Endodermal cell (in vitro differentiated cells): ENCODE results near the gene MYOC. TPM values are rescaled to one million over a fixed set of nuclear protein-coding genes. Genes with fewer than 3 reads are reported as not detected.
A peak's percentile ranks its signal among the peaks of the same experiment; 100 is the strongest.

Experiments used
- DNase-seq: peaks from one replicate; pipeline ENCODE4 v3.0.0-alpha.2; 2017
- H3K27ac ChIP-seq: 2 replicates; pipeline ENCODE4 v1.5.1; 2013; ENCODE audit warnings: mild to moderate bottlenecking, low read depth, low read length, moderate library complexity
- H3K27me3 ChIP-seq: 2 replicates; pipeline ENCODE4 v1.6.1; 2013; ENCODE audit warnings: mild to moderate bottlenecking, low read length, moderate library complexity; ENCODE audit not compliant: insufficient read depth, control insufficient read depth, poor library complexity, severe bottlenecking
- H3K36me3 ChIP-seq: 2 replicates; pipeline ENCODE4 v1.7.0; 2013; ENCODE audit warnings: mild to moderate bottlenecking, low read length, moderate library complexity; ENCODE audit not compliant: control insufficient read depth, insufficient read depth
- H3K4me1 ChIP-seq: one replicate; pipeline ENCODE4 v1.7.0; 2013; ENCODE audit warnings: low read length; ENCODE audit not compliant: control insufficient read depth, insufficient read depth
- H3K4me3 ChIP-seq: 2 replicates; pipeline ENCODE4 v1.5.1; 2013; ENCODE audit warnings: mild to moderate bottlenecking, low read length, moderate library complexity
- H3K9ac ChIP-seq: 2 replicates; pipeline ENCODE4 v1.6.1; 2013; ENCODE audit warnings: mild to moderate bottlenecking, low read length, moderate library complexity; ENCODE audit not compliant: poor library complexity, severe bottlenecking; ENCODE audit errors: extremely low read depth
- H3K9me3 ChIP-seq: 2 replicates; pipeline ENCODE4 v1.6.1; 2013; ENCODE audit warnings: mild to moderate bottlenecking, low read length, moderate library complexity; ENCODE audit not compliant: control insufficient read depth
- H3K27ac Mint-ChIP-seq: 2 replicates; pipeline ENCODE4 v1.8.0; 2020; ENCODE audit warnings: mixed read lengths
- H3K27me3 Mint-ChIP-seq: 2 replicates; pipeline ENCODE4 v1.8.0; 2021; ENCODE audit warnings: mild to moderate bottlenecking, mixed read lengths; ENCODE audit not compliant: insufficient read depth
- H3K36me3 Mint-ChIP-seq: 2 replicates; pipeline ENCODE4 v1.8.0; 2020; ENCODE audit warnings: low read depth, mixed read lengths
- H3K4me1 Mint-ChIP-seq: 2 replicates; pipeline ENCODE4 v1.8.0; 2020; ENCODE audit warnings: mixed read lengths
- H3K4me3 Mint-ChIP-seq: 2 replicates; pipeline ENCODE4 v1.8.0; 2020; ENCODE audit warnings: mild to moderate bottlenecking, moderate library complexity, mixed read lengths
- H3K9me3 Mint-ChIP-seq: 2 replicates; pipeline ENCODE4 v1.8.0; 2020; ENCODE audit warnings: mild to moderate bottlenecking, mixed read lengths
- WGBS, 2 experiments: methylation state at CpG; one replicate each; pipeline versions ENCODE4 v1.1.5 to v1.1.7; 2013; ENCODE audit warnings: missing lambda C conversion rate in 2 of 2, mixed read lengths in 1 of 2; ENCODE audit not compliant: insufficient coverage in 1 of 2, insufficient read length in 1 of 2; 5-methylcytosine and 5-hydroxymethylcytosine counted together
- total RNA-seq, 2 donors: library from RNA; stranded (reverse); fragmentation: NEBNext Ultra II Directional in 1 of 2; extraction: Animal tissue kit (Norgen Biotek cat#: 25700) in 1 of 2; gene quantifications; 2 replicates in 1 of 2; 3 replicates in 1 of 2; pipeline ENCODE4 v1.2.1, GENCODE V29; 2021
- TF ChIP-seq, protein P1 (sequence below): fragments of 200-600 bp; sonication (generic); conservative IDR thresholded peaks from 2 replicates; pipeline ENCODE4 v1.5.0; 2021; ENCODE audit warnings: antibody characterized with exemption, mild to moderate bottlenecking

MYOC gene
- total RNA-seq, 2 donors from 2014 or later, result not detected

DNA sequence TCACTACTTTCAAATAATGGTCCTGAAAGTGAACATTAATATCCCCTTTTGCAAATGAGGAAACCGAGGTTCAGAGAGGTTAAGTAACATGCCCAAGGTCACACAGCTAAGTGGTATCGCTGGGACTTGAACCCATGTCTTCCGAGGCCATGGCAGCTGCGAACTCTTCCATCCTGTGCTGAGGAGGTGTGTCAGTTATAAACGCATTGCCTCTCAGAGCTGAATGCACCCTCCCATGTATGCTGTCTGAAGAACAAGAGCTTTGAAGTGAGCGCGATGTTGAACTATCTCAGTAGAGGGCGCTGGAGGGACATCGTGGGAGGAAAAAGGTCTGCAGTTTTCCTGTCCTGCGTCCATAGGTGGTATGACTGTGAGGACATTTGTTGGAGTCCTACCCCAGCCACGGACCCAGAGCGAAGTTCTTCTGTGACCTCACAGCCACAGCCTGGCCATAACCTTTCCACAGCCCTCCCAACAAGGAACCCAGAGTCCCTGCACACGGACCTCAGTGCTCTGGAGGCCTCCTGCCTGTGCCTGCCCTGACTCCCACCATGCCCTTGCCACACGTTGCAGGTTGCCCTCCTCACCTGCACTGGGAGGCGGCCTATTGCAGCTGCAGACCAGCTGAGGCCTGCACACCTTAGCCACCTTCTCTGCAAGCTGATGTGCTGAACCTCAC lies 7.5 kb downstream of the MYOC start:
- Histone ChIP-seq H3K36me3 (no peaks in the 10 kb centered on the region), H3K9me3 (no peaks in the 10 kb centered on the region), H3K27me3 (no peaks in the 10 kb centered on the region), H3K27ac (no peak overlapping the region), H3K9ac (no peak overlapping the region), H3K4me3 (no peak overlapping the region), H3K4me1 (no peaks in the 10 kb centered on the region)
- H3K27me3 Mint-ChIP-seq, result no peaks in the 10 kb centered on the region
- no peak overlapping the region for H3K4me3 Mint-ChIP-seq
- no peaks in the 10 kb centered on the region for H3K9me3 Mint-ChIP-seq
- H3K4me1 Mint-ChIP-seq, result peaks cover 13% of the 10 kb centered on the region
- H3K36me3 Mint-ChIP-seq, result no peaks in the 10 kb centered on the region
- peak overlapping the region; percentile 77 for H3K27ac Mint-ChIP-seq
- WGBS, 2 experiments, result 13 to 24% methylated on average over 11 to 15 of the region's 15 CpGs
- TF ChIP-seq, protein P1, sequence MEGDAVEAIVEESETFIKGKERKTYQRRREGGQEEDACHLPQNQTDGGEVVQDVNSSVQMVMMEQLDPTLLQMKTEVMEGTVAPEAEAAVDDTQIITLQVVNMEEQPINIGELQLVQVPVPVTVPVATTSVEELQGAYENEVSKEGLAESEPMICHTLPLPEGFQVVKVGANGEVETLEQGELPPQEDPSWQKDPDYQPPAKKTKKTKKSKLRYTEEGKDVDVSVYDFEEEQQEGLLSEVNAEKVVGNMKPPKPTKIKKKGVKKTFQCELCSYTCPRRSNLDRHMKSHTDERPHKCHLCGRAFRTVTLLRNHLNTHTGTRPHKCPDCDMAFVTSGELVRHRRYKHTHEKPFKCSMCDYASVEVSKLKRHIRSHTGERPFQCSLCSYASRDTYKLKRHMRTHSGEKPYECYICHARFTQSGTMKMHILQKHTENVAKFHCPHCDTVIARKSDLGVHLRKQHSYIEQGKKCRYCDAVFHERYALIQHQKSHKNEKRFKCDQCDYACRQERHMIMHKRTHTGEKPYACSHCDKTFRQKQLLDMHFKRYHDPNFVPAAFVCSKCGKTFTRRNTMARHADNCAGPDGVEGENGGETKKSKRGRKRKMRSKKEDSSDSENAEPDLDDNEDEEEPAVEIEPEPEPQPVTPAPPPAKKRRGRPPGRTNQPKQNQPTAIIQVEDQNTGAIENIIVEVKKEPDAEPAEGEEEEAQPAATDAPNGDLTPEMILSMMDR, result peak; percentile 88
- DNase-seq, result peak; percentile 96

DNA sequence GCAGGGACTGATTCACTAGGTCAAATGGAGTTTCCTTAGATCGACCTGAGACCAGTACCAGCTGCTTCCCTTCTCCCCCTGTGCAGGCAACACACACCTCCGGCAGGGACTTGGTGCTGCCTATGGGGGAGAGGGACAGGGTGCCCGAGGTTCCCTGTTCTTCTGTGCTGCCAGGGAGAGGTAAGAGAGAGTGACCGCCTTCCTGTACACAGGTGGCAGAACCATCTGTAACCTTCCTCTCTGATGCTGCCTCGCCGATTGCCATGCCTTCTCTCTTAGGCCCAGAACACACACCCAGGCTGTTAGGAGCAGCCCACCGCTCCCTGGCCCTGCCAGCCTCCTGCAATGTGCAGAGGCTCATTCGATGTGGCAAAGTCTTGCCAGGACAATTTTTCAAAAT lies 9.3 kb downstream of the MYOC start:
- no peak overlapping the region for H3K27ac Mint-ChIP-seq

DNA sequence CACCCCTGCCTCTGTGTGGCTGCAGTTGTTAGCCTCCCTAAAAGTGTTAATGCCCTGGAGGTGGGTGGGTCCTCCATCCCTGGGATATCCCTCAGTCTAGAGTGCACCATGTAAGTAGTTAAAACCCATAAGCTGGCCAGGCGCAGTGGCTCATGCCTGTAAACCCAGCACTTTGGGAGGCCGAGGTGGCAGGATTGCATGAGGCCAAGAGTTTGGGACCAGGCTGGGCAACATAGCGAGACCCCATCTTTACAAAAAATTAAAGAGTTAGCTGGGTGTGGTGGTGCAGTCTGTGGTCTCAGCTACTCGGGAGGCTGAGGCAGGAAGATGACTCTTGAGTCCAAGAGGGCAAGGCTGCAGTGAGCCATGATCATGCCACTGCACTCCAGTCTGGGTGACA lies 10.3 kb downstream of the MYOC start:
- no peaks in the 10 kb centered on the region for H3K9me3 ChIP-seq
- H3K4me1 ChIP-seq, result no peaks in the 10 kb centered on the region
- H3K27ac ChIP-seq, result no peak overlapping the region
- DNase-seq, result peak; percentile 58
- H3K4me3 Mint-ChIP-seq, result no peak overlapping the region
- TF ChIP-seq, protein P1, result no peak
- H3K27ac Mint-ChIP-seq, result peak overlapping the region; percentile 42
- H3K9me3 Mint-ChIP-seq, result no peaks in the 10 kb centered on the region
- WGBS, 2 experiments, result 84 to 89% methylated on average over 2 to 4 of the region's 4 CpGs
- H3K4me3 ChIP-seq, result no peak overlapping the region
- H3K36me3 ChIP-seq, result no peaks in the 10 kb centered on the region
- no peaks in the 10 kb centered on the region for H3K27me3 ChIP-seq
- no peak overlapping the region for H3K9ac ChIP-seq
- H3K27me3 Mint-ChIP-seq, result no peaks in the 10 kb centered on the region
- H3K36me3 Mint-ChIP-seq, result no peaks in the 10 kb centered on the region
- peaks cover 13% of the 10 kb centered on the region for H3K4me1 Mint-ChIP-seq

More for the DNA sequence above, 9.3 kb downstream of the MYOC start:
- TF ChIP-seq, protein P1, result no peak
- H3K27me3 Mint-ChIP-seq, result no peaks in the 10 kb centered on the region
- DNase-seq, result no peak
- WGBS, 2 experiments, result 67 to 90% methylated on average over 3 to 8 of the region's 8 CpGs
- no peaks in the 10 kb centered on the region for H3K9me3 Mint-ChIP-seq
- Histone ChIP-seq H3K27me3 (no peaks in the 10 kb centered on the region), H3K9me3 (no peaks in the 10 kb centered on the region), H3K27ac (no peak overlapping the region), H3K36me3 (no peaks in the 10 kb centered on the region), H3K4me1 (no peaks in the 10 kb centered on the region), H3K4me3 (no peak overlapping the region), H3K9ac (no peak overlapping the region)
- H3K4me1 Mint-ChIP-seq, result peaks cover 13% of the 10 kb centered on the region
- H3K36me3 Mint-ChIP-seq, result no peaks in the 10 kb centered on the region
- no peak overlapping the region for H3K4me3 Mint-ChIP-seq
